Measurements from ENCODE around the gene OR2A2.

OR2A2 gene

DNA sequence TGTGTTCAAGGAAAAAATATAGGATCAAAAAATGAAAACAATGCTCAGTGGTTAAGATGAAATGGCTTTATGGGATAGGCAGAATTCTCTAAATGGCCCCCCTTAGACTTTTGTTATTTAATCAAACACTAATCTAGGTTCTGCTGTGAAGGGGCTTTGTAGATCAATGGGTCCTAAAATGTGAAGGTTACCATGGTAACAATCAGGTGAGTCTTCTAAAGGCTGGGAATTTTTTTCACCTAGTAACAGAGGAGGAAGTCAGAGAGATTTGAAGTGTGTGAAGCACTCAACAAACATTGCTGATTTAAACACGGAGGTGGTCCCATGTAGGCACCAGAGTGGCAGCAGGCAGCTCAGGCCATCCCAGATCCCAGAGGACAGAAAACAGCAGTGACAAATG, 24.7 kb downstream of the OR2A2 start:
- TF ChIP-seq ARNTL (CRISPR knock-in tag; IDR thresholded peaks at IDR 0.05; ENCODE audit: borderline replicate concordance, low read depth) (no peak), ESRRG (CRISPR knock-in tag; IDR thresholded peaks at IDR 0.05) (no peak), ZNF565 (CRISPR knock-in tag; conservative IDR thresholded peaks at IDR 0.05; ENCODE audit: low read depth) (no peak), BACH2 (CRISPR knock-in tag; IDR thresholded peaks at IDR 0.05; ENCODE audit: borderline replicate concordance) (no peak), ZNF8 (CRISPR knock-in tag; IDR thresholded peaks at IDR 0.05) (no peak)
- TF ChIP-seq, protein P1, sequence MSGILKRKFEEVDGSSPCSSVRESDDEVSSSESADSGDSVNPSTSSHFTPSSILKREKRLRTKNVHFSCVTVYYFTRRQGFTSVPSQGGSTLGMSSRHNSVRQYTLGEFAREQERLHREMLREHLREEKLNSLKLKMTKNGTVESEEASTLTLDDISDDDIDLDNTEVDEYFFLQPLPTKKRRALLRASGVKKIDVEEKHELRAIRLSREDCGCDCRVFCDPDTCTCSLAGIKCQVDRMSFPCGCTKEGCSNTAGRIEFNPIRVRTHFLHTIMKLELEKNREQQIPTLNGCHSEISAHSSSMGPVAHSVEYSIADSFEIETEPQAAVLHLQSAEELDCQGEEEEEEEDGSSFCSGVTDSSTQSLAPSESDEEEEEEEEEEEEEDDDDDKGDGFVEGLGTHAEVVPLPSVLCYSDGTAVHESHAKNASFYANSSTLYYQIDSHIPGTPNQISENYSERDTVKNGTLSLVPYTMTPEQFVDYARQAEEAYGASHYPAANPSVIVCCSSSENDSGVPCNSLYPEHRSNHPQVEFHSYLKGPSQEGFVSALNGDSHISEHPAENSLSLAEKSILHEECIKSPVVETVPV (CRISPR knock-in tag; IDR thresholded peaks at IDR 0.05), result no peak
- no peak for ATAC-seq

DNA sequence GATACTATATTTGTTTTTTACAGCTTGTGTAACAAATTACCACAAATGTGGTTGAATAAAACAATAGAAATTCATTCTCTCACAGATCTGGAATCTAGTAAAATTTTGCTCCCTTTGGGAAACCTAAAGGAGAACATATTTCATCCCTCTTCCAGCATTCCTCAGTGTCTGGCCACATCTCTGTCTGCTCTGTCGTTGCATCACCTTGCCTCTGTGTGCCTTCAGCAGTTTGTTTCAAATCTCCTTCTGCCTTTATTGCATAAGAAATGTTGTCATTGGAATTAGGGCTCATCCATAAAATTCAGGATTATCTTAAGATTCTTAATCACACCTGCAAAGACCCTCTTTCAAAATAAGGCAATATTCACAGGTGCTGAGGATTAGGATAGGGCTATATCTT, 28.1 kb downstream of the OR2A2 start:
- no peak for ATAC-seq
- TF ChIP-seq ARNTL (CRISPR knock-in tag; IDR thresholded peaks at IDR 0.05; ENCODE audit: borderline replicate concordance, low read depth) (no peak), ESRRG (CRISPR knock-in tag; IDR thresholded peaks at IDR 0.05) (no peak), ISL1 (CRISPR knock-in tag; IDR thresholded peaks at IDR 0.05) (no peak), CSDC2 (CRISPR knock-in tag; IDR thresholded peaks at IDR 0.05) (no peak), ZNF8 (CRISPR knock-in tag; IDR thresholded peaks at IDR 0.05) (no peak), PPARA (CRISPR knock-in tag; IDR thresholded peaks at IDR 0.05; ENCODE audit: borderline replicate concordance) (no peak), ZFP30 (CRISPR knock-in tag; IDR thresholded peaks at IDR 0.05) (no peak), OSR1 (CRISPR knock-in tag; IDR thresholded peaks at IDR 0.05) (no peak), GLIS3 (CRISPR knock-in tag; IDR thresholded peaks at IDR 0.05) (no peak), TOX (CRISPR knock-in tag; IDR thresholded peaks at IDR 0.05; ENCODE audit: borderline replicate concordance) (no peak), ZNF565 (CRISPR knock-in tag; conservative IDR thresholded peaks at IDR 0.05; ENCODE audit: low read depth) (no peak), ZC3H10 (CRISPR knock-in tag; IDR thresholded peaks at IDR 0.05) (no peak)
- TF ChIP-seq, protein P1 (CRISPR knock-in tag; IDR thresholded peaks at IDR 0.05), result no peak
- TF ChIP-seq, protein P2, sequence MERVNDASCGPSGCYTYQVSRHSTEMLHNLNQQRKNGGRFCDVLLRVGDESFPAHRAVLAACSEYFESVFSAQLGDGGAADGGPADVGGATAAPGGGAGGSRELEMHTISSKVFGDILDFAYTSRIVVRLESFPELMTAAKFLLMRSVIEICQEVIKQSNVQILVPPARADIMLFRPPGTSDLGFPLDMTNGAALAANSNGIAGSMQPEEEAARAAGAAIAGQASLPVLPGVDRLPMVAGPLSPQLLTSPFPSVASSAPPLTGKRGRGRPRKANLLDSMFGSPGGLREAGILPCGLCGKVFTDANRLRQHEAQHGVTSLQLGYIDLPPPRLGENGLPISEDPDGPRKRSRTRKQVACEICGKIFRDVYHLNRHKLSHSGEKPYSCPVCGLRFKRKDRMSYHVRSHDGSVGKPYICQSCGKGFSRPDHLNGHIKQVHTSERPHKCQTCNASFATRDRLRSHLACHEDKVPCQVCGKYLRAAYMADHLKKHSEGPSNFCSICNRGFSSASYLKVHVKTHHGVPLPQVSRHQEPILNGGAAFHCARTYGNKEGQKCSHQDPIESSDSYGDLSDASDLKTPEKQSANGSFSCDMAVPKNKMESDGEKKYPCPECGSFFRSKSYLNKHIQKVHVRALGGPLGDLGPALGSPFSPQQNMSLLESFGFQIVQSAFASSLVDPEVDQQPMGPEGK (CRISPR knock-in tag; IDR thresholded peaks at IDR 0.05; ENCODE audit: borderline replicate concordance), result no peak
- TF ChIP-seq, protein P3, sequence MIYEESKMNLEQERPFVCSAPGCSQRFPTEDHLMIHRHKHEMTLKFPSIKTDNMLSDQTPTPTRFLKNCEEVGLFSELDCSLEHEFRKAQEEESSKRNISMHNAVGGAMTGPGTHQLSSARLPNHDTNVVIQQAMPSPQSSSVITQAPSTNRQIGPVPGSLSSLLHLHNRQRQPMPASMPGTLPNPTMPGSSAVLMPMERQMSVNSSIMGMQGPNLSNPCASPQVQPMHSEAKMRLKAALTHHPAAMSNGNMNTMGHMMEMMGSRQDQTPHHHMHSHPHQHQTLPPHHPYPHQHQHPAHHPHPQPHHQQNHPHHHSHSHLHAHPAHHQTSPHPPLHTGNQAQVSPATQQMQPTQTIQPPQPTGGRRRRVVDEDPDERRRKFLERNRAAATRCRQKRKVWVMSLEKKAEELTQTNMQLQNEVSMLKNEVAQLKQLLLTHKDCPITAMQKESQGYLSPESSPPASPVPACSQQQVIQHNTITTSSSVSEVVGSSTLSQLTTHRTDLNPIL (CRISPR knock-in tag; IDR thresholded peaks at IDR 0.05; ENCODE audit: low read depth), result no peak
- TF ChIP-seq, protein P4, sequence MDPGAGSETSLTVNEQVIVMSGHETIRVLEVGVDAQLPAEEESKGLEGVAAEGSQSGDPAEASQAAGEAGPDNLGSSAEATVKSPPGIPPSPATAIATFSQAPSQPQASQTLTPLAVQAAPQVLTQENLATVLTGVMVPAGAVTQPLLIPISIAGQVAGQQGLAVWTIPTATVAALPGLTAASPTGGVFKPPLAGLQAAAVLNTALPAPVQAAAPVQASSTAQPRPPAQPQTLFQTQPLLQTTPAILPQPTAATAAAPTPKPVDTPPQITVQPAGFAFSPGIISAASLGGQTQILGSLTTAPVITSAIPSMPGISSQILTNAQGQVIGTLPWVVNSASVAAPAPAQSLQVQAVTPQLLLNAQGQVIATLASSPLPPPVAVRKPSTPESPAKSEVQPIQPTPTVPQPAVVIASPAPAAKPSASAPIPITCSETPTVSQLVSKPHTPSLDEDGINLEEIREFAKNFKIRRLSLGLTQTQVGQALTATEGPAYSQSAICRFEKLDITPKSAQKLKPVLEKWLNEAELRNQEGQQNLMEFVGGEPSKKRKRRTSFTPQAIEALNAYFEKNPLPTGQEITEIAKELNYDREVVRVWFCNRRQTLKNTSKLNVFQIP (CRISPR knock-in tag; IDR thresholded peaks at IDR 0.05; ENCODE audit: borderline replicate concordance, low read depth), result no peak

DNA sequence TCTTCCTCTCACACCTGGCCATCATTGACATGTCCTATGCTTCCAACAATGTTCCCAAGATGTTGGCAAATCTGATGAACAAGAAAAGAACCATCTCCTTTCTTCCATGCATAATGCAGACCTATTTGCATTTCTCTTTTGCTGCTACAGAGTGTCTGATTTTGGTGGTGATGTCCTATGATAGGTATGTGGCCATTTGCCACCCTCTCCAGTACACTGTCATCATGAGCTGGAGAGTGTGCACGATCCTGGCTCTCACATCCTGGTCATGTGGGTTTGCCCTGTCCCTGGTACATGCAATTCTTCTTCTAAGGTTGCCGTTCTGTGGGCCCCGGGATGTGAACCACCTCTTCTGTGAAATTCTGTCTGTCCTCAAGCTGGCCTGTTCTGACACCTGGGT, 32.8 kb downstream of the OR2A2 start:
- no peak for ATAC-seq
- TF ChIP-seq ZNF8 (CRISPR knock-in tag; IDR thresholded peaks at IDR 0.05) (no peak), GLIS3 (CRISPR knock-in tag; IDR thresholded peaks at IDR 0.05) (no peak), ZNF565 (CRISPR knock-in tag; conservative IDR thresholded peaks at IDR 0.05; ENCODE audit: low read depth) (no peak), ZFP3 (CRISPR knock-in tag; IDR thresholded peaks at IDR 0.05) (no peak), SNAI2 (CRISPR knock-in tag; IDR thresholded peaks at IDR 0.05) (no peak), ARNTL (CRISPR knock-in tag; IDR thresholded peaks at IDR 0.05; ENCODE audit: borderline replicate concordance, low read depth) (no peak), TCF4 (CRISPR knock-in tag; IDR thresholded peaks at IDR 0.05; ENCODE audit: borderline replicate concordance) (no peak), ZNF70 (CRISPR knock-in tag; IDR thresholded peaks at IDR 0.05) (no peak)
- TF ChIP-seq, protein P4 (CRISPR knock-in tag; IDR thresholded peaks at IDR 0.05; ENCODE audit: borderline replicate concordance, low read depth), result no peak
